ENCODE data around the gene NAALADL2. TPM values are rescaled to one million over a fixed set of nuclear protein-coding genes. Genes with fewer than 3 reads are reported as not detected.
"Not testable (repeated sequence)": the region's sequence is repeated elsewhere in the genome, so short reads cannot be mapped to it uniquely, and the experiment has no call there.

Gene NAALADL2
- total and polyA plus RNA-seq, 2 donors (not counting 1 experiment from before 2014, with no cell fraction given) = not detected

- Mint-ChIP-seq H3K27me3 (no peaks in the 10 kb centered on the region), H3K9me3 (ENCODE audit: insufficient read depth) (no peaks in the 10 kb centered on the region), H3K27ac (no peak overlapping the region), H3K4me1 (no peaks in the 10 kb centered on the region), H3K4me3 (no peak overlapping the region)
- Histone ChIP-seq H4K20me1 (ENCODE audit: control insufficient read depth, insufficient read depth, low read length, poor library complexity, severe bottlenecking) (no peaks in the 10 kb centered on the region), H3K9ac (ENCODE audit: low read length) (no peak overlapping the region), H3K27ac (ENCODE audit: low read length in 2 of 2) (no peak overlapping the region), H3K36me3 (replicated peaks in 1 of 2; ENCODE audit: control extremely low read depth in 1 of 2, control insufficient read depth in 1 of 2, extremely low read depth in 1 of 2, insufficient read depth in 2 of 2, low read length in 1 of 2) (no peaks in the 10 kb centered on the region), H3K4me2 (replicated peaks; ENCODE audit: low read depth, low read length, poor library complexity, severe bottlenecking) (no peak overlapping the region), H3K27me3 (replicated peaks in 1 of 4; ENCODE audit: control extremely low read depth in 1 of 4, control insufficient read depth in 3 of 4, insufficient read depth in 4 of 4, low read length in 3 of 4) (no peaks in the 10 kb centered on the region), H3K4me1 (ENCODE audit: control insufficient read depth in 2 of 2, insufficient read depth in 2 of 2, low read length in 2 of 2) (no peaks in the 10 kb centered on the region), H3K79me2 (ENCODE audit: control insufficient read depth, insufficient read depth, low read length) (no peaks in the 10 kb centered on the region), H3K4me3 (ENCODE audit: control extremely low read depth in 1 of 5, extremely low read depth in 1 of 5, insufficient read depth in 1 of 5, low read depth in 2 of 5, low read length in 4 of 5) (no peak overlapping the region), H3K9me3 (ENCODE audit: control extremely low read depth in 1 of 3, control insufficient read depth in 2 of 3, insufficient read depth in 1 of 3, low read length in 2 of 3) (no peaks in the 10 kb centered on the region), H2AFZ (ENCODE audit: insufficient read depth, low read depth, low read length, poor library complexity, severe bottlenecking) (no peak overlapping the region)
- no peak for ATAC-seq (ENCODE audit: low read depth)
- intact Hi-C loops (cut with micrococcal nuclease) = no loop called here
- ChIA-PET POLR2A (no interaction called here), CTCF (no interaction called here)
- no peak for DNase-seq
- TF ChIP-seq, protein P1, sequence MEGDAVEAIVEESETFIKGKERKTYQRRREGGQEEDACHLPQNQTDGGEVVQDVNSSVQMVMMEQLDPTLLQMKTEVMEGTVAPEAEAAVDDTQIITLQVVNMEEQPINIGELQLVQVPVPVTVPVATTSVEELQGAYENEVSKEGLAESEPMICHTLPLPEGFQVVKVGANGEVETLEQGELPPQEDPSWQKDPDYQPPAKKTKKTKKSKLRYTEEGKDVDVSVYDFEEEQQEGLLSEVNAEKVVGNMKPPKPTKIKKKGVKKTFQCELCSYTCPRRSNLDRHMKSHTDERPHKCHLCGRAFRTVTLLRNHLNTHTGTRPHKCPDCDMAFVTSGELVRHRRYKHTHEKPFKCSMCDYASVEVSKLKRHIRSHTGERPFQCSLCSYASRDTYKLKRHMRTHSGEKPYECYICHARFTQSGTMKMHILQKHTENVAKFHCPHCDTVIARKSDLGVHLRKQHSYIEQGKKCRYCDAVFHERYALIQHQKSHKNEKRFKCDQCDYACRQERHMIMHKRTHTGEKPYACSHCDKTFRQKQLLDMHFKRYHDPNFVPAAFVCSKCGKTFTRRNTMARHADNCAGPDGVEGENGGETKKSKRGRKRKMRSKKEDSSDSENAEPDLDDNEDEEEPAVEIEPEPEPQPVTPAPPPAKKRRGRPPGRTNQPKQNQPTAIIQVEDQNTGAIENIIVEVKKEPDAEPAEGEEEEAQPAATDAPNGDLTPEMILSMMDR (IDR thresholded peaks at IDR 0.05) = no peak
- TF ChIP-seq EZH2 (IDR thresholded peaks at IDR 0.05; ENCODE audit: borderline replicate concordance, insufficient read depth, low read depth, low read length, poor library complexity, severe bottlenecking) = no peak
- WGBS (ENCODE audit: insufficient coverage) = no CpG with 5 or more reads among the region's 3 CpGs
These were observed 218.1 kb downstream of the NAALADL2 start for GRCh38 chr3:175077216-175077615.

GRCh38 chr3:175082631-175083030 lies 223.5 kb downstream of the NAALADL2 start:
- TF ChIP-seq, protein P1 (IDR thresholded peaks at IDR 0.05) = no peak
- TF ChIP-seq EZH2 (IDR thresholded peaks at IDR 0.05; ENCODE audit: borderline replicate concordance, insufficient read depth, low read depth, low read length, poor library complexity, severe bottlenecking) = no peak
- no peak overlapping the region for H2AFZ ChIP-seq (ENCODE audit: insufficient read depth, low read depth, low read length, poor library complexity, severe bottlenecking)
- H3K4me1 ChIP-seq (ENCODE audit: control insufficient read depth in 2 of 2, insufficient read depth in 2 of 2, low read length in 2 of 2) = no peaks in the 10 kb centered on the region
- H3K9me3 ChIP-seq (ENCODE audit: control extremely low read depth in 1 of 3, control insufficient read depth in 2 of 3, insufficient read depth in 1 of 3, low read length in 2 of 3) = peaks cover 0 to 1% (median 0%) of the 10 kb centered on the region in 3 donors
- H3K4me2 ChIP-seq (replicated peaks; ENCODE audit: low read depth, low read length, poor library complexity, severe bottlenecking) = no peak overlapping the region
- ATAC-seq (ENCODE audit: low read depth) = no peak
- H3K27me3 ChIP-seq (replicated peaks in 1 of 4; ENCODE audit: control extremely low read depth in 1 of 4, control insufficient read depth in 3 of 4, insufficient read depth in 4 of 4, low read length in 3 of 4) = no peaks in the 10 kb centered on the region
- POLR2A ChIA-PET = no interaction called here
- H3K9ac ChIP-seq (ENCODE audit: low read length) = no peak overlapping the region
- intact Hi-C loops (cut with micrococcal nuclease) = no loop called here
- H3K27ac ChIP-seq (ENCODE audit: low read length in 2 of 2) = no peak overlapping the region
- H3K27me3 Mint-ChIP-seq = no peaks in the 10 kb centered on the region
- H3K36me3 ChIP-seq (replicated peaks in 1 of 2; ENCODE audit: control extremely low read depth in 1 of 2, control insufficient read depth in 1 of 2, extremely low read depth in 1 of 2, insufficient read depth in 2 of 2, low read length in 1 of 2) = no peaks in the 10 kb centered on the region
- H4K20me1 ChIP-seq (ENCODE audit: control insufficient read depth, insufficient read depth, low read length, poor library complexity, severe bottlenecking) = no peaks in the 10 kb centered on the region
- H3K79me2 ChIP-seq (ENCODE audit: control insufficient read depth, insufficient read depth, low read length) = no peaks in the 10 kb centered on the region
- H3K4me1 Mint-ChIP-seq = no peaks in the 10 kb centered on the region
- H3K27ac Mint-ChIP-seq = no peak overlapping the region
- CTCF ChIA-PET = no interaction called here
- no peak for DNase-seq
- no peak overlapping the region for H3K4me3 Mint-ChIP-seq
- no peaks in the 10 kb centered on the region for H3K9me3 Mint-ChIP-seq (ENCODE audit: insufficient read depth)
- no peak overlapping the region for H3K4me3 ChIP-seq (ENCODE audit: control extremely low read depth in 1 of 5, extremely low read depth in 1 of 5, insufficient read depth in 1 of 5, low read depth in 2 of 5, low read length in 4 of 5)

DNA sequence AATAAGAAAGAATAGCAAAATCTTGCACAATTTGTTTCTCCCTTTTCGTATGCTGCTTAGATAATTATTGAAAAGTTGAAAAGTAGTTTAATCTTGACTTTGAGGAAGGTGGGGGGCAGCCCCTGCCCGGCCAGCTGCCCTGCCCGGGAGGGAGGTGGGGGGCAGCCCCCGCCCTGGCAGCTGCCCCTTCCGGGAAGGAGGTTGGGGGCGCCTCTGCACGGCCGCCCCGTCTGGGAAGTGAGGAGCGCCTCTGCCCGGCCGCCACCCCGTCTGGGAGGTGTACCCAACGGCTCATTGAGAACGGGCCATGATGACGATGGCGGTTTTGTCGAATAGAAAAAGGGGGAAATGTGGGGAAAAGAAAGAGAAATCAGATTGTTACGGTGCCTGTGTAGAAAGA lies 228.0 kb downstream of the NAALADL2 start:
- DNase-seq; H3K27ac ChIP-seq (ENCODE audit: low read length in 2 of 2); H3K9me3 Mint-ChIP-seq (ENCODE audit: insufficient read depth); ATAC-seq (ENCODE audit: low read depth); H3K4me2 ChIP-seq (replicated peaks; ENCODE audit: low read depth, low read length, poor library complexity, severe bottlenecking); H4K20me1 ChIP-seq (ENCODE audit: control insufficient read depth, insufficient read depth, low read length, poor library complexity, severe bottlenecking); H2AFZ ChIP-seq (ENCODE audit: insufficient read depth, low read depth, low read length, poor library complexity, severe bottlenecking); H3K9ac ChIP-seq (ENCODE audit: low read length); CTCF ChIA-PET; intact Hi-C loops (cut with micrococcal nuclease); H3K4me1 Mint-ChIP-seq; POLR2A ChIA-PET; H3K27me3 Mint-ChIP-seq; H3K27ac Mint-ChIP-seq; H3K9me3 ChIP-seq (ENCODE audit: control extremely low read depth in 1 of 3, control insufficient read depth in 2 of 3, insufficient read depth in 1 of 3, low read length in 2 of 3); H3K27me3 ChIP-seq (replicated peaks in 1 of 4; ENCODE audit: control extremely low read depth in 1 of 4, control insufficient read depth in 3 of 4, insufficient read depth in 4 of 4, low read length in 3 of 4); H3K36me3 ChIP-seq (replicated peaks in 1 of 2; ENCODE audit: control extremely low read depth in 1 of 2, control insufficient read depth in 1 of 2, extremely low read depth in 1 of 2, insufficient read depth in 2 of 2, low read length in 1 of 2); H3K4me1 ChIP-seq (ENCODE audit: control insufficient read depth in 2 of 2, insufficient read depth in 2 of 2, low read length in 2 of 2); H3K4me3 Mint-ChIP-seq; H3K79me2 ChIP-seq (ENCODE audit: control insufficient read depth, insufficient read depth, low read length); H3K4me3 ChIP-seq (ENCODE audit: control extremely low read depth in 1 of 5, extremely low read depth in 1 of 5, insufficient read depth in 1 of 5, low read depth in 2 of 5, low read length in 4 of 5): not testable (repeated sequence)
- WGBS (ENCODE audit: insufficient coverage) = 97% methylated on average over 11 of the region's 19 CpGs

All from B cell (primary cell).